HS-27A (cell line): ENCODE results near the gene LIN7B.
A peak's percentile ranks its signal among the peaks of the same experiment; 100 is the strongest.

ENCODE experiments used
- DNase-seq: peaks from one replicate; pipeline ENCODE4 v3.0.0-alpha.2; 2012; ENCODE audit warnings: low read depth, missing footprints

LIN7B gene, protein sequence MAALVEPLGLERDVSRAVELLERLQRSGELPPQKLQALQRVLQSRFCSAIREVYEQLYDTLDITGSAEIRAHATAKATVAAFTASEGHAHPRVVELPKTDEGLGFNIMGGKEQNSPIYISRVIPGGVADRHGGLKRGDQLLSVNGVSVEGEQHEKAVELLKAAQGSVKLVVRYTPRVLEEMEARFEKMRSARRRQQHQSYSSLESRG

DNA sequence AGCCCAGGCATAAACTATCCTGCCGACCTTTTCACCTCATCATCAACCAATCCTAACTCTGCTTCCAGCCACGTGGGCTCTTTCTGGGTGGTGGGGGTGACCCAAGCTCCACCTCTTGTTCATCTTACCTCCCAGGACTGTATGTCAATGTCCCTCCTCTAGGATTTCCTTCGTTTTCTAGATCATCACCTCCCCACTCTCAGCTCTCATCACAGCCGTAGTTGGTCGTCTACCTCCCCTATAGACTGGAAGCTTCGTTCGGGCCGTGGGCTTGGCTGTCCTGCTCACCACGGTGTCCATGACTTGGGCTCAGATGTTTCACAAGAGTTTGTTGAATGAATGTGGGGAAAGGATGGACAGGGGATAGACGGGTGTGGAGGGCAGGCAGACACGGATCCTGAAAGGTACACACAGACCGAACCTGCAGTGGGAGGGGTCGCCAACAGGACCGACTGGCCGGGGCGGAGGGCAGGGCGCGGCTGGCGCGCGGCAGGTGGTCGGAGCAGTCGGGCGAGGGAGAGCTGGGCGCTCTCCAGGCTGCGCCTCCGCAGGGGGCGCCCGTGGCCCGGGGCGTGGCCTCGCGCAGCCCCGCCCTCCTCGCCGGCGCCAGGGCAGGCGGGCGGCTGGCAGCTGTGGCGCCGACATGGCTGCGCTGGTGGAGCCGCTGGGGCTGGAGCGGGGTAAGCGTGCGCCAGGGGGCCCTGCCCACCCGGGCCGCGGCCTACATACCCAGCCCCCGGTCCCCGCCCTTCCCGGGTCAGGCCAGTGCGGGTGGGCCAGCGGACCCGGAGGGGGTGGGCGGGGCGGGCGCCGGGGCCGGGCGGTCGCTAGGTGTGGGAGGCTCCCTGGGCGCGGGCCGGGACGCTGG is at the start of gene LIN7B:
TSS of gene LIN7B (plus strand) at position 609 of the 868 bp plus-strand sequence. CDS start at position 644, 35 bp downstream.
- DNase-seq, result peak; percentile 63

DNA sequence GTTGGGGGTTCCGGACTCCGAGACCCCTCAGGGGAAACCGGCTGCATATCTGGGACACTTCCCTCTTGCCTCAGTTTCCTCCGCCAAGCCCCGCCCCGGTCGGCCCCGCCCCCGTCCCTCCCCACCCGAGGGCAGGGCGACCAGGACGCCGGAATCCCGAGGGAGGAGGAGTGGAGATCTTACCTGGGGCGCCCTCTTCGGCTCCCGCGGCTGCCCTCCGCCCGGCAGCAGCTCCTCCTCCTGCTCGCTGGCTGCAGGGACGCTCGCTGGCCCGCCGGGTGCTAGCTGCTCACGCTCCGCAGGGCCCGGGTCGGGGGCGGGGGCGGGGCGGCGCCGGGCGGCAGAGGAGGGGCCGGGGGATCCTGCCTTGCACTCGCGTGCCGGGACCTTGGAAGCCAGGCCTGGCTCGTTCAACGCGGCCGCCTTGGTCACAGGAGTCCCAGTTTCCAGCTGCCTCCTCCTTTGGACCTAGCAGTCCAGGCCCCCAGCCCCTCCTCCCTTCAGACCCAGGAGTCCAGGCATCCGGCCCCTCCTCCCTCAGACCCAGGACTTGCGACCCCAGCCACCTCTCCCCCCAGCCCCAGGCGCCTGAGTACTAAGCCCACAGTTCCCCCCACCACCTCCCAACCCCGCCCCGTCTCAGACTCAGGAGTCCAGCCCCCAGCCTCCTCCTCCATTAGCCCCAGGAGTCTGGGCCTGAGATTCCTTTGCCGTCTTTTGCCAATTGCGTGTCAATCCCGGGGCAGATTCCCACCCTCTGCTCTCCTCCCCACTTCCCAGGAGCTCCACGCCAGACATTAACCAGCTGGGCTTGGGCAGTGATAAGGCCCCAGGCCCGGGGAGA is 49.2 kb upstream of the LIN7B start, which contains the start of gene NTF4:
TSS of gene NTF4 (minus strand) at position 51 of the 844 bp plus-strand sequence. CDS start 2,821 bp downstream, outside the sequence.
- DNase-seq, result no peak

DNA sequence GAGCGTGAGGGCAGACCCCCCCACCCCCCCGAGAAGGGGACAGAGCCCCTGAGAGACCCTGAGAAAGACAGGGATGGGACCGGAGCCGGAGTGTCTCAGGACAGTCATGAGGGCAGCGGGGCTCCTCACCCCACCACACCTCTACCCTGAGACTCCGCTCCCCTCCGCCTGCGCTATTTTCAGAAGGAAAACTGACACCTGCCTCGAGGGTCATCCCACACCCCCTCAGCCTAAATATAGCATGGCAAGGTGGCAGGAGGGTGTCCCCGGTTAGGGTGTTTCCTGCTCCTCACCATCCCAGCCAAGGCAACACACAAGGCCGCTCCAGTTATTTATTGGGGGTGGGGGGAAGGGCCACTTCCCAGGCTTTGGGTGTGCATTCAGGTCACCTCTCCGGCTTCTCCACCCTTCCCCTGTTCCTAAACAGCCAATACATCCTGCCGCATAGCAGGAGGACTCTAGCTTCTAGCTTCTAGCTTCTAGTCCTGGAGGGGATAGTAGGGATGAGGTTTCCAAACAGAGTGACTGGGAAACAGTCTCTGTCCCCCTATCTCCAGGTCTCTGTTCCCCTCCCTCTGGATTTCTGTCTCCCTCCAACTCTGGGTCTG is 48.2 kb upstream of the LIN7B start:
- DNase-seq, result no peak

DNA sequence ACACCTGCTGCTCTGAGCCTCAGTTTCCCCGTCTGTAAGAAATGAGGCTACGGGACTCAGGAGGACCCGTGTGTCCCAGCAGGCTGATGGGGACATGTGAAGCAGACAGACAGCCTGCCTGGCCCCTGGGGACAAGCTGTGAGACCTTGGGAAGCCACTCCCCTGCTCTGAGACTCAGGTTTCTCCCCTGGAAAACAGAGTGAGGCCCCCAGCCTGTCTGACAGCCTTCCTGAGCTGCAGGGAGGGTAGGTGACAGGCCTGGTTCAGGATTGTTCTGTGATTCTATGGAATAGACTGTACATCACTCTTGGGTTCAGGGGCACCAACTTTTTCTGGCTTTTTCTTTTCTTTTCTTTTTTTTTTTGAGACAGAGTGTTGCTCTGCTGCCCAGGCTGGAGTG is 46.6 kb upstream of the LIN7B start:
- no peak for DNase-seq

DNA sequence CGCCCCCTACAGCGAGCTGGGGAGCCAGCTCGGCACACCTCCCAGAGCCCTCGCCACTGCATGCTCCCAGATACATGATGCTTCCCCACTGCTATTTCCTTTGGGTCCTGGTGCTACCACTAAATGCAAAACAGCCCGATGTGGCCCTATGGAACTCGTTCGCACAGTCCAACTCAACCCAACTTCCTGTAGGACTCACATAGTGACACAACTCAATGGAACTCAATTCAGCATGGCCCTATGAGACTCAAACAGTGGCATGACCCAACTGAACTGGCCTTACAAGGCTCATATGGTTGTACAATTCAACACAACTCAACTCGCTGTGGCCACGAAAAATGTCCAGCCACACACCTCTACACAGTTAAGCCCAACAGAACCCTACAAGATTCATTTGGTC is 45.1 kb upstream of the LIN7B start:
- no peak for DNase-seq

DNA sequence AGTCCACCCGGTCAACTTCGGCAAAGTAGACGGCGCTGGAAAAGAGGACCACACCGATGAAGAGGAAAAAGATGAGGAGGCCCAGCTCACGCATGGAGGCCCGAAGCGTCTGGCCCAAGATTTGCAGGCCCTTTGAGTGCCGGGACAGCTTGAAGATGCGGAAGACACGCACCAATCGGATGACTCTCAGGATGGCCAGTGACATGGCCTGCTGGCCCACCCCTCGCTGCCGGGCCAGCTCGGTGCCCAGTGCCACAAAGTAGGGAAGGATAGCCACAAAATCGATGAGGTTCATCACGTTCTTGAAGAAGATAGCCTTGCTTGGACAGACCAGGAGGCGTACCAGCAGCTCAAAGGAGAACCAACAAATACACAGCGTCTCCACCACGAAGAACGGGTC is 43.8 kb upstream of the LIN7B start:
- DNase-seq, result no peak

DNA sequence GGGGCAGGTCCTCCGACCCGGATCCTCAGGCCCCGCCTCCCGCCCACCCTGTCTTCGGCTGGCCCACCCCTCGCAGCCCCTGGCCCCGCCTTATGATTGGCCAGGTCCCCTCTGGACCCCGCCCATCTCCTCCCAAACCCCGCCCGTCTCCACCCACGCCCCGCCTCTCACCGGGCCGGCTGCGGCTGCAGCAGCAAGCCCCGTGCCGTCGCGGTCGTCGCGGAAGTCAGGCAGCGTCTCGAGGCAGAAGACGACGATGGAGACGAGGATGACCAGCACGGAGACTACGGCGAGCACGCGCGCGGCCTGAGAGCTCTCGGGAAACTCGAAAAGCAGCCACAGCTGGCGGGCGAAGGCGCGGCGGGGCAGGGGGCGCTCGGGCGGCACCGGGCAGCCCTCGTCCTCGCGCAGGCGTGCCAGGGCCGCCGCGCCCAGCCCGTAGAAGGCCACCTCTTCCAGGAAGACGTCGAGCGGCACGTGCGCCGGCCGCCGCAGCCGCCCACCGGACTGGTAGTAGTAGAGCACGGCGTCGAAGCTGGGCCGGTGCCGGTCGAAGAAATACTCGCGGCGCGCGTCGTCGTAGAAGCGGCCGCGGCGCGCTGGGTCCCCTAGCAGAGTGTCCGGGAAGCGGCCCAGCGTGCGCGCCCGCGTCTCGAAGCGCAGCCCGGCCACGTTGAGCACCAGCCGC is 42.2 kb upstream of the LIN7B start:
- DNase-seq, result no peak

DNA sequence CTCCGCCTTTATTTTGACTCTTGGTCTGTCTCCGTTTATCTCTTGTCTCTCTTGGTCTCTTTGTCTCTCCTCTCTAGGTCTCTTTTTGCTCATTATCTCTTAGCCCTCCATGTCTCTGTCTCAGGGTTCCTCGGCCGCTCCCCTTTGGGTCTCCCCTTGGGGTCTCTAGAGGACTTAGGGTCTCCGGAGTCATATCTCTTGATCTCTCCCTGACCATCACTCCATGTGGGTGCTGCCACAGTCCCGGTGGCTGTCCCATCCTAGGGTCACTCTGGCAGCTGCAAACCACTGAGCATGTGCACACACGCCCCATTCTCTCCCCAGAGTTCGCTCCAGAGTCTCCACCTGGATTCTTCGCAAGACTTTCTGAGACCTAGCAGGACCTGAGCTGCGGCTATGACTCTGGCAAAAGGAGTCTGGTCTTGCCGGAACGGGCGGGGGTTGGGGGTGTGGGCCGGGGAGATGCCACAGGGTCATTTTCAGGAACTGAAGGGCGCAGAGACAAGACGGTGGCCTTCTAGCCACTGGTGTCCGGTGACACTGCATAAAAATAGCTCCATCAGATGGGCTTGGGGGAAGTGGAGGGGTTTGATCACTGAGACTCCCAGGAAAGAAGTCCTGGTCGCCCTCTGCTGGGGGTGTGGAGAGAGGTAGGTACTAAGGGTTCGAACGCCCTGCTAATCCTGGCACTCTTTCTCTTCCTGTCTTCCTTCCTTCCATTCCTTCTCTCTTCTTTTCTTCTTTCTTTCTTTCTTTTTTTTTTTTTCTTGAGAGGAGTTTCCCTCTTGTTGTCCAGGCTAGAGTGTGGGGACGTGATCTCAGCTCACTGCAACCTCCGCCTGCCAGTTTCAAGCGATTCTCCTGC is 40.4 kb upstream of the LIN7B start:
- no peak for DNase-seq

DNA sequence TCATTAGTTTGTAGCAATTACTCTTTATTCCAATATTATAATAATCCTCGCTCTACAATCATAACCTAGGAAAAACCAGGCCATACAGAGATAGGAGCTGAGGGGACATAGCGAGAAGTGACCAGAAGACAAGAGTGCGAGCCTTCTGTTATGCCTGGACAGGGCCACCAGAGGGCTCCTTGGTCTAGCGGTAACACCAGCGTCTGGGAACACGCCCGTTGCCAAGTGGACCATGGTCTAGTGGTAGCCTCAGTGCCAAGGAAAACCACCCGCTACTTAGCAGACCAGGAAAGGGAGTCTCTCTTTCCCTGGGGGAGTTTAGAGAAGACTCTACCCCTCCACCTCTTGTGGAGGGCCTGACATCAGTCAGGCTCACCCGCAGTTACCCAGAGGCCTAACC is 39.3 kb upstream of the LIN7B start:
- peak; percentile 49 for DNase-seq

DNA sequence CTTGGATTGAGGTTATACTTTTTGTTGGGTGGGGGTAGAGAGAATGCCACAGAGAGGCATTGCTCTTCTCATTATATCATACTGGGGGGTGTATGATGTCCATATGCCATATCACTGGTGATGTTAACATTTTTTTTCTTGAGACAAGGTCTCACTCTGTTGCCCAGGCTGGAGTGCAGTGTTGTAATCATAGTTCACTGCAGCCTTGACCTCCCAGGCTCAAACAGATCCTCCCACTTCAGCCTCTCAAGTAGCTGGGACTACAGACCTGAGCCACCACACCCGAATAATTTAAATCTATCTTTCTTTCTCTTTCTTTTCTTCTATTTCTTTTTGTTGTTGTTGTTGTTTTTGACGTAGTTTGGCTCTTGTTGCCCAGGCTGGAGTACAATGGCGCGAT is 33.8 kb upstream of the LIN7B start:
- DNase-seq, result no peak

DNA sequence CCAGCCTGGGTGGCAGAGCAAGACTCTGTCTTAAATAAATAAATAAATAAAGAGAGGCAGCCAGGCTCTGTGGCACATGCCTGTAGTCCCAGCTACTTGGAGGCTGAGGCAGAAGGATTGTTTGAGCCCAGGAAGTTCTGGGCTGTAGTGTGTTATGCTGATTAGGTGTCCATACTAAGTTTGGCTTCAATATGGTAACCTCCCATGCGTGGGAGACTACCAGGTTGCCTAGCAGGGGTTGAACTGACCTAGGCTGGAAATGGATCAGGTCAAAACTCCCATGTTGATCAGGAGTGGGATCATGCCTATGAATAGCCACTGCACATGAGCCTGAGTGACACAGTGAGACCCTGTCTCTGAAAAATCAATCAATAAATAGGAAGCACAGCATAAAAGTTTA is 32.9 kb upstream of the LIN7B start:
- no peak for DNase-seq

DNA sequence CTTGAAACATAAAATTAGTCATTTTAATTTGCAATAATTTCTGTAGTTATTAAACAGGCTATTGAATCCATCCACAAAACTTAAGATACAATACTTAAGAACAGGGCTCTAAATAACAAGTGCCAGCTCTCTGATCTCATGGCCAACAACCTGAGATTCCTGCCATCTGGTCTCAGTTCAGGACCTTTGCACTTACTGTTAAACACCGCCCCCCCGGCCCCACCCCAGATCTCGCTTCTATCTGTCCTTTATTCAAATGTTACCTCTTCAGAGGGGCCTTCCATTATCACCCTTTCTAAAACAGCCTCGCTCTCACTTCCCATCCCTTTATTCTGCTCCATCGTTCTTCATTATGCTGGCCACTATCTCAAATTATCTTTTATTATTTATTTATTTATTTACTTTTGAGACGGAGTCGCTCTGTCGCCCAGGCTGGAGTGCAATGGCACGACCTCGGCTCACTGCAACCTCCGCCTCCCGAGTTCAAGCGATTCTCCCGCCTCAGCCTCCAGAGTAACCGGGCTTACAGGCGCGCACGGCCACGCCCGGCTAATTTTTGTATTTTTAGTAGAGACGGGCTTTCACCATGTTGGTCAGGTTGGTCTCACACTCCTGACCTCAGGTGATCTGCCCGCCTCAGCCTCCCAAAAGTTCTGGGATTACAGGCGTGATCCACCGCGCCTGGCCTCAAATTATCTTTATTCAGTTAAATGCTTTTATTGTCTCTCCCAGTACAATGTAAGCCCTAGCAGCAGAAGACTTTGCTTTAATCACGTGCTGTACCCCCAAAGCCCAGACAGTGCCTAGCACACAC is 29.8 kb upstream of the LIN7B start:
- DNase-seq, result no peak

DNA sequence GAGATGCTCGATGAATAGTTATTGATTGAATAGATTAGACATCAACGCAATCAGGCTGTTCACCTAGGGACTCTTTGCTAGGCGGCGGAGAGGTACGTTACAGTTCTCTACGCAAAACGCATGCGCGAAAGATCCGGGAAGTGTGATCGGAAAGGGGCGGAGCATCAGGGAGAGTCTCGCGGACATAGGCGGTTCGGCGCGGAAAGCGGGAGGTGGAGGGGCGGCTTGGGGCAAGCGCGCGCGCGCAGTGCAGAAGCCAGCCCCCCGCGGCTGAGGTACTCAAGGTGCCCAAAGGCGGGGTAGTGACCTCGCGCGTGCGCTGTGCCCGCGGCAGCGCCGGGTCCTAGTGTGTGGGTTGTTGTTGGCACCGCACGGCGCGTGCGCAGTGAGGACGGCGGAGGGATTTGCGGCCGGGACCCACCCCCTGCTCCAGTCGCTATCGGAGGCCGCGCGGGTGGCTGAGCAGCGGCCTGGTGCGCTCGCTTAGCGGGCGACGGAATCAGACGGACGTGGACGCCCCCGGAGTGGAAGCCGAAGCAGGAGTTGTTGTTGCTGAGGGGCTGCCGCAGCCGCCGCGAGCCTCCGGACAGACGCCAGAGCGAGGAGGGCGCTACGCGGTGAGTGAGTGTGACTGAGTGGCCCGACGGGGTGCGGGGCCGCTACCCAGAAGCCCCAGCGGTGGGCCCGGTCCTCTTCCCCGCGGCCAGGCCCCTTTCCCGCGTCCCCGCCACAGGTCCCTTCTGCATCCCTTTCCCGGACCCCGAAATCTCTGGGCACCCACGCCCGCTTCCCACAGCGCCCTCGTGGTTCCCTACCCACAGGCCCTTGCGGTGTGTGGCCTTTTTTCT is 28.9 kb upstream of the LIN7B start, which contains the start of gene SNRNP70:
TSS of gene SNRNP70 (plus strand) at position 432 of the 848 bp plus-strand sequence. CDS start 964 bp downstream, outside the sequence.
- peak; percentile 96 for DNase-seq

DNA sequence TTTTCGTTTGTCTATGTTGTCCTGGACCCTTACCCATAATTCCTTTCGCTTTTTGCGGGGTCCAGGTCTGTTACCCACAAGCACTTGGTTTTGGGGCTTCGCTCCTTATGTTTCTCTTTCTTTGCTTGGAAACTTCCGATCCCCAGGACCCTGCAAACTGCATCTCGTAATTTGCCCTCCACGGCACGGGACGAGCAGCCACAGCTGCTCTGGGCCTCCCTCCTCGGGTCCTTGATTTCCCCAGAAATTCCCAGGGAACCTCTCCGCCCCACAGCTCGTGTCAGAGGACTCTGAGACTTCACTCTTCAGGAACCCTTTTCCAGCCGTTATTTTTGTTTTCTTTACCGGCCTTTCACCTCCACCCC is 28.3 kb upstream of the LIN7B start:
- no peak for DNase-seq

DNA sequence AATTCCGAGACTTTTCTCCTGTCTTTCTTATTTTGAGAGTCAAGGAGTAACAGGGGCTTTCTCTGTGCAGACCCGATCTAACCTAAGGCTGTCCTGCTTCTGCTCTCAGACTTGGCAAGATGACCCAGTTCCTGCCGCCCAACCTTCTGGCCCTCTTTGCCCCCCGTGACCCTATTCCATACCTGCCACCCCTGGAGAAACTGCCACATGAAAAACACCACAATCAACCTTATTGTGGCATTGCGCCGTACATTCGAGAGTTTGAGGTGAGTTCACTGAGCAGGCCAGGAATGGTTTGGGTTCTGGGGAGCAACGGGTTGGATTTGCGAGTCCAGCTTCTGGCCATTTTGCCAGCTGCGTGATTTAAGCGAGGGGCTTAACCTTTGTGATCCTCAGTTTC is 27.9 kb upstream of the LIN7B start:
- DNase-seq, result no peak

DNA sequence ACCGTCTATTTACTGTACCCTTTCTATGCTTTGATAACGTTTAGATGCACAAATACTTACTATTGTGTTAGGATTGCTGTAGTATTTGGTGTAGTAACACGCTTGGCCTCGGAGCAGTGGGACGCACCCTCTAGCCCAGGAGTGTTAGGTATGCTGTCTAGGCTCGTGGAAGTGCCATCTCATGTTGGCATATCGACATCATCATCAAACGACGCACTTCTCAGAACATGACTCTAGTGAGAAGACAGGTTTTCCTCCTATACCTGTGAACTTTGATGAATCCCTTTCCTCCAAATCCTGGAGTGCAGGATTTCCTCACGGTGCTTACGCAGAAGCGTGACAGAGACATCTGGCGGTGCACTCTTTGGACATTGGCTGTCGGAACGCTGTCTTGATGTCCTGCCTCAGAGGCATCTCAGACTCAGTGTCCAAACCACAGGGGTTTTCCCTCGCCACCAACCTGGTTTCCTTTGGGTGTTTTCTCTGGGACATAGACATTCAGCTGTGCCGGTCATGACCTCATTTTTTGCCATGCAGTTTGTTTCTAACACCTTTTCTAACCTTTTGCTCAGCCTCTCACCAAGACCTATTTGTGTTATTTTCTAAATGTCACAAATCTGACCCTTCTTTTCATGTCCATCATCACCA is 22.7 kb upstream of the LIN7B start:
- no peak for DNase-seq

DNA sequence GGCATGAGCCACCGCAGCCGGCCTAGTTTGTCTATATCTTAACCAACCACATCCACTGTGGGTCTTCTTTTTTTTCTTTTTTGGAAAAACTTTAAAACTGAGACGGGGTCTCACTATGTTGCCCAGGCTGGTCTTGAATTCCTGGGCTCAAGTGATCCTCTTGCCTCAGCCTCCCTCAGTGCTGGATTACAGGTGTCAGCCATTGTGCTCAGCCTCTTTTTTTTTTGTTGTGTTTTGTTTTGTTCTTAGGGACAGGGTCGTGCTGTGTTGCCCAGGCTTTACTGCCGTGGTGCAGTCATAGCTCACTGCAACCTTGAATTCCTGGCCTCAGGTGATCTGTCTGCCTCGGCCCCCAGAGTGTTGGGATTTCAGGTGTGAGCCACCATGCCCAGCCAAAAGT is 21.5 kb upstream of the LIN7B start:
- DNase-seq, result no peak
